Measurements from ENCODE around the gene DNMT1.

DNMT1 gene

GRCh38 chr19:10217085-10217484, 22.3 kb upstream of the DNMT1 start:
- no peaks in the 10 kb centered on the region for H3K36me3 ChIP-seq
- no peaks in the 10 kb centered on the region for H3K4me1 ChIP-seq (ENCODE audit: control insufficient read depth in 1 of 2, insufficient read depth in 1 of 2, low read depth in 1 of 2, low read length in 1 of 2)
- no peak overlapping the region for H3K27ac ChIP-seq
- TF ChIP-seq CTCF (IDR thresholded peaks at IDR 0.05): no peak
- peaks cover 18% of the 10 kb centered on the region for H3K27me3 ChIP-seq
- no peaks in the 10 kb centered on the region for H3K9me3 ChIP-seq
- H3K4me3 ChIP-seq (ENCODE audit: low read depth in 1 of 2, low read length in 1 of 2): no peak overlapping the region

- H3K4me3 ChIP-seq (ENCODE audit: low read depth in 1 of 2, low read length in 1 of 2): no peak overlapping the region
- peaks cover 6% of the 10 kb centered on the region for H3K27me3 ChIP-seq
- H3K9me3 ChIP-seq: no peaks in the 10 kb centered on the region
- no peak overlapping the region for H3K27ac ChIP-seq
- no peaks in the 10 kb centered on the region for H3K36me3 ChIP-seq
- TF ChIP-seq CTCF (IDR thresholded peaks at IDR 0.05): no peak
- H3K4me1 ChIP-seq (ENCODE audit: control insufficient read depth in 1 of 2, insufficient read depth in 1 of 2, low read depth in 1 of 2, low read length in 1 of 2): no peaks in the 10 kb centered on the region
These were observed 20.0 kb upstream of the DNMT1 start for GRCh38 chr19:10214784-10215183.

GRCh38 chr19:10211691-10212090, 16.9 kb upstream of the DNMT1 start:
- Histone ChIP-seq H3K4me1 (ENCODE audit: control insufficient read depth in 1 of 2, insufficient read depth in 1 of 2, low read depth in 1 of 2, low read length in 1 of 2) (no peaks in the 10 kb centered on the region), H3K9me3 (no peaks in the 10 kb centered on the region), H3K4me3 (ENCODE audit: low read depth in 1 of 2, low read length in 1 of 2) (no peak overlapping the region), H3K27me3 (peaks cover 6% of the 10 kb centered on the region), H3K27ac (no peak overlapping the region), H3K36me3 (no peaks in the 10 kb centered on the region)
- TF ChIP-seq CTCF (IDR thresholded peaks at IDR 0.05): no peak

- Histone ChIP-seq H3K27ac (no peak overlapping the region), H3K27me3 (peaks cover 6% of the 10 kb centered on the region), H3K4me1 (ENCODE audit: control insufficient read depth in 1 of 2, insufficient read depth in 1 of 2, low read depth in 1 of 2, low read length in 1 of 2) (no peaks in the 10 kb centered on the region), H3K36me3 (no peaks in the 10 kb centered on the region), H3K9me3 (no peaks in the 10 kb centered on the region), H3K4me3 (ENCODE audit: low read depth in 1 of 2, low read length in 1 of 2) (no peak overlapping the region)
- no peak for TF ChIP-seq CTCF (IDR thresholded peaks at IDR 0.05)
These were observed 16.3 kb upstream of the DNMT1 start for GRCh38 chr19:10211061-10211460.

DNA sequence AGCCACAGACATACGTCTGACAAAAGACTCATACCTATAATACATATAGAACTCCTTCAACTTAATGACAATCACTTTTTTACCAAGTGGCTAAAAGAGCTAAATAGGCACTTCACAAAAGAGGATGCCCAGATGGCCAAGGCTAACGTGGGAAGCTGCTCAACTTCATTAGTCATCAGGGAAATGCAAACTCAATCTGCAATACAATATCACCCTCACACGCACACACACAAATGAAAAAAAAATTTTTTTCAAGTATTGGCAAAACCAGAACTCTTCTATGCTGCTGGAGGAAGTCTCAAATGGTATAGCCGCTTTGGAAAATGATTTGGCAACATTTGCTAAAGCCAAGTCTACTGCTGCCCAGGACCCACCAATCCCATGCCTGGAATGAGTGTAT, 14.6 kb upstream of the DNMT1 start:
- Histone ChIP-seq H3K27ac (no peak overlapping the region), H3K9me3 (no peaks in the 10 kb centered on the region), H3K4me1 (ENCODE audit: control insufficient read depth in 1 of 2, insufficient read depth in 1 of 2, low read depth in 1 of 2, low read length in 1 of 2) (no peaks in the 10 kb centered on the region), H3K36me3 (no peaks in the 10 kb centered on the region), H3K27me3 (peaks cover 6% of the 10 kb centered on the region), H3K4me3 (ENCODE audit: low read depth in 1 of 2, low read length in 1 of 2) (no peak overlapping the region)
- TF ChIP-seq CTCF (IDR thresholded peaks at IDR 0.05): no peak

GRCh38 chr19:10207026-10207425, 12.3 kb upstream of the DNMT1 start:
- Histone ChIP-seq H3K4me3 (ENCODE audit: low read depth in 1 of 2, low read length in 1 of 2) (no peak overlapping the region), H3K9me3 (no peaks in the 10 kb centered on the region), H3K27me3 (peaks cover 6% of the 10 kb centered on the region), H3K36me3 (no peaks in the 10 kb centered on the region), H3K4me1 (ENCODE audit: control insufficient read depth in 1 of 2, insufficient read depth in 1 of 2, low read depth in 1 of 2, low read length in 1 of 2) (no peaks in the 10 kb centered on the region), H3K27ac (no peak overlapping the region)
- TF ChIP-seq CTCF (IDR thresholded peaks at IDR 0.05): no peak

All from neutrophil (primary cell).